Endodermal cell (in vitro differentiated cells): Measurements from ENCODE around the gene KCNB1. TPM values are rescaled to one million over a fixed set of nuclear protein-coding genes. Genes with fewer than 3 reads are reported as not detected.

Experiments used
- DNase-seq: peaks from one replicate; pipeline ENCODE4 v3.0.0-alpha.2; 2017
- H3K27ac ChIP-seq: 2 replicates; pipeline ENCODE4 v1.5.1; 2013; ENCODE audit warnings: mild to moderate bottlenecking, low read depth, low read length, moderate library complexity
- H3K27me3 ChIP-seq: 2 replicates; pipeline ENCODE4 v1.6.1; 2013; ENCODE audit warnings: mild to moderate bottlenecking, low read length, moderate library complexity; ENCODE audit not compliant: insufficient read depth, control insufficient read depth, poor library complexity, severe bottlenecking
- H3K36me3 ChIP-seq: 2 replicates; pipeline ENCODE4 v1.7.0; 2013; ENCODE audit warnings: mild to moderate bottlenecking, low read length, moderate library complexity; ENCODE audit not compliant: control insufficient read depth, insufficient read depth
- H3K4me1 ChIP-seq: one replicate; pipeline ENCODE4 v1.7.0; 2013; ENCODE audit warnings: low read length; ENCODE audit not compliant: control insufficient read depth, insufficient read depth
- H3K4me3 ChIP-seq: 2 replicates; pipeline ENCODE4 v1.5.1; 2013; ENCODE audit warnings: mild to moderate bottlenecking, low read length, moderate library complexity
- H3K9ac ChIP-seq: 2 replicates; pipeline ENCODE4 v1.6.1; 2013; ENCODE audit warnings: mild to moderate bottlenecking, low read length, moderate library complexity; ENCODE audit not compliant: poor library complexity, severe bottlenecking; ENCODE audit errors: extremely low read depth
- H3K9me3 ChIP-seq: 2 replicates; pipeline ENCODE4 v1.6.1; 2013; ENCODE audit warnings: mild to moderate bottlenecking, low read length, moderate library complexity; ENCODE audit not compliant: control insufficient read depth
- H3K27ac Mint-ChIP-seq: 2 replicates; pipeline ENCODE4 v1.8.0; 2020; ENCODE audit warnings: mixed read lengths
- H3K27me3 Mint-ChIP-seq: 2 replicates; pipeline ENCODE4 v1.8.0; 2021; ENCODE audit warnings: mild to moderate bottlenecking, mixed read lengths; ENCODE audit not compliant: insufficient read depth
- H3K36me3 Mint-ChIP-seq: 2 replicates; pipeline ENCODE4 v1.8.0; 2020; ENCODE audit warnings: low read depth, mixed read lengths
- H3K4me1 Mint-ChIP-seq: 2 replicates; pipeline ENCODE4 v1.8.0; 2020; ENCODE audit warnings: mixed read lengths
- H3K4me3 Mint-ChIP-seq: 2 replicates; pipeline ENCODE4 v1.8.0; 2020; ENCODE audit warnings: mild to moderate bottlenecking, moderate library complexity, mixed read lengths
- H3K9me3 Mint-ChIP-seq: 2 replicates; pipeline ENCODE4 v1.8.0; 2020; ENCODE audit warnings: mild to moderate bottlenecking, mixed read lengths
- CTCF ChIP-seq: fragments of 200-600 bp; sonication (generic); conservative IDR thresholded peaks from 2 replicates; pipeline ENCODE4 v1.5.0; 2021; ENCODE audit warnings: antibody characterized with exemption, mild to moderate bottlenecking
- WGBS, 2 experiments: methylation state at CpG; one replicate each; pipeline versions ENCODE4 v1.1.5 to v1.1.7; 2013; ENCODE audit warnings: missing lambda C conversion rate in 2 of 2, mixed read lengths in 1 of 2; ENCODE audit not compliant: insufficient coverage in 1 of 2, insufficient read length in 1 of 2; 5-methylcytosine and 5-hydroxymethylcytosine counted together
- total RNA-seq, 2 donors: library from RNA; stranded (reverse); fragmentation: NEBNext Ultra II Directional in 1 of 2; extraction: Animal tissue kit (Norgen Biotek cat#: 25700) in 1 of 2; gene quantifications; 2 replicates in 1 of 2; 3 replicates in 1 of 2; pipeline ENCODE4 v1.2.1, GENCODE V29; 2021

Gene KCNB1
- total RNA-seq, 2 donors from 2014 or later = 0.46 to 0.84 TPM

DNA sequence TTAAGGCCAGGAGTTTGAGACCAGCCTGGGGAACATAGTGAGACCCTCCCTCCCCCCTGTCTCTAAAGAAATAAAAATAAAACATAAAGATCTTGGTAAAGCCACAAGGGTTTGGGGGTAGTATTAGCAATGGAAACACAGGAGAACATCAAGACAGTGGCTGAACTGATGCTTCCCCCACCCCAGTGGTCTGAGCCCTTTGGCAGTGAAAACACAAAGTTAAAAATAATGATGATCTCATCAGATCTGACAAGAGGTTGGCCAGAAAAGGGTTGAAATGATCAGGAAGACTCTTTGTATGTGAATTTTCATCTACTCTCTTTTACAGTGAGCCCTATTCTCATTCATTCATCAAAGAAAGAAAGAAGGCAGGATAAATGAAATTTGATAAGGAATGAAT is 93.7 kb downstream of the KCNB1 start:
- no peak for DNase-seq
- H3K4me3 Mint-ChIP-seq = no peak overlapping the region
- Histone ChIP-seq H3K9me3 (no peaks in the 10 kb centered on the region), H3K27ac (no peak overlapping the region), H3K9ac (no peak overlapping the region), H3K4me3 (no peak overlapping the region), H3K36me3 (no peaks in the 10 kb centered on the region), H3K4me1 (no peaks in the 10 kb centered on the region), H3K27me3 (peaks cover 4% of the 10 kb centered on the region)
- H3K4me1 Mint-ChIP-seq = no peaks in the 10 kb centered on the region
- no peaks in the 10 kb centered on the region for H3K27me3 Mint-ChIP-seq
- H3K36me3 Mint-ChIP-seq = no peaks in the 10 kb centered on the region
- H3K27ac Mint-ChIP-seq = no peak overlapping the region
- TF ChIP-seq CTCF = no peak
- no peaks in the 10 kb centered on the region for H3K9me3 Mint-ChIP-seq

DNA sequence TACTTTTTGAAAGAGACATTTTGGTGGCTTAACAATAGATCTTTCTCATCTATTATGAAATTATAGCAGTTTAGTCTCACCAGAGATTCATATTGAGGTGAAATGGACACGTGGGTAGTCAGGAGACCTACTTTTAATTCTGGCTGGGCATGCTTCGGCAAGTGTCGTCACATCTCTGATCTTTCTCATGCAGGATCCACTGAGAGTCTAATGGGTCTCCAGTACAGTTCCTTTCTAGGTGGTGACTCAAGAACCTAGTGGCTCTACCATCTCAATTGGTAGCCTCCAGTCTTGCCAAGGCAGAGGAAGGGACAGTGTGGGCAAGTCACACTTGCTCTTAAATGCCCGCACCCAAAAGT is 94.9 kb downstream of the KCNB1 start:
- no peaks in the 10 kb centered on the region for H3K9me3 Mint-ChIP-seq
- no peak overlapping the region for H3K4me3 ChIP-seq
- no peaks in the 10 kb centered on the region for H3K27me3 ChIP-seq
- no peaks in the 10 kb centered on the region for H3K9me3 ChIP-seq
- TF ChIP-seq CTCF = no peak
- H3K9ac ChIP-seq = no peak overlapping the region
- no peaks in the 10 kb centered on the region for H3K36me3 ChIP-seq
- H3K4me1 ChIP-seq = no peaks in the 10 kb centered on the region
- H3K4me3 Mint-ChIP-seq = no peak overlapping the region
- H3K27ac ChIP-seq = no peak overlapping the region
- no peaks in the 10 kb centered on the region for H3K4me1 Mint-ChIP-seq
- no peak overlapping the region for H3K27ac Mint-ChIP-seq
- H3K36me3 Mint-ChIP-seq = no peaks in the 10 kb centered on the region
- no peak for DNase-seq
- WGBS, 2 experiments = 86 to 91% methylated on average over 3 to 4 of the region's 4 CpGs
- no peaks in the 10 kb centered on the region for H3K27me3 Mint-ChIP-seq

DNA sequence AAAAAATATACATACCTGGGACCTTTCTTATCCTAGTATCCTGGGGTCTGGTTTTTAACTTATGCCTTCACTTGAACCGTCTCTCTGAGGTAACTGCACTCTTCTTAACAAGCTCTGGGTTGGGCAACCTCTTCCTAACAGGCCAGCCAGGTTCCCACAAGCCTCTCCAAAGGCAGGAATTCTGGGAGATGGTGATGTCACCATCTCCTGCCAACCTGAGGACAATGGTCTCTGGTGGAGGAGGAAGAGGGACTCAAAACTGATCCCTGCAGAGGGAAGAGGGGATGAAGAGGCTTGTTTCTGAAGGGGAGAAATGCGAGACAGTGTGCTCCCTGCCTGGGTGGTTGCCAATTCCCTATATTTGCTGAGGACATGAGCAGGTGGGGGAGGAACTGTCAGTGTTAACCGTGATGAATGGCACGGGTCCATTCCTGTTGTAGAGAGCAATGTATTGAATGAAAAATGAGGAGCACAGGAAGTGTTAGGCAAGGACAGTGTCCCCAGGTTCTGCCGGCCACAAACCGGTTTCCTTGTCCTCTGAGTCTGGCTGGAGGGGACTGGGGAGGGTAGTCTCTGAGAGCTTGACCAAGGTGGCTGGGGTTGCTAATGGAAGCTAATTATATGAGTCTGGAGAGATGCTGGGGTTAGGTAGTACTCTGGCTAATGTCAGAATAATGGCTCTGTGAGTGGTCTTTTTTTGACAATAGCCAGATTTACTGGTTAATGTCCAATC is 95.5 kb downstream of the KCNB1 start:
- H3K9me3 Mint-ChIP-seq = no peaks in the 10 kb centered on the region
- WGBS, 2 experiments = 86 to 90% methylated on average over 2 to 6 of the region's 6 CpGs
- no peak overlapping the region for H3K27ac Mint-ChIP-seq

More for the DNA sequence above, 95.5 kb downstream of the KCNB1 start:
- no peak for TF ChIP-seq CTCF
- Mint-ChIP-seq H3K27me3 (no peaks in the 10 kb centered on the region), H3K36me3 (no peaks in the 10 kb centered on the region), H3K4me1 (no peaks in the 10 kb centered on the region), H3K4me3 (no peak overlapping the region)
- no peaks in the 10 kb centered on the region for H3K27me3 ChIP-seq
- H3K36me3 ChIP-seq = no peaks in the 10 kb centered on the region
- no peak for DNase-seq
- no peak overlapping the region for H3K9ac ChIP-seq
- no peak overlapping the region for H3K4me3 ChIP-seq
- H3K4me1 ChIP-seq = no peaks in the 10 kb centered on the region
- H3K9me3 ChIP-seq = no peaks in the 10 kb centered on the region
- H3K27ac ChIP-seq = no peak overlapping the region
